NCI-H460 (cell line): ENCODE results near the gene ENSA. TPM values are rescaled to one million over a fixed set of nuclear protein-coding genes. Genes with fewer than 3 reads are reported as not detected.
"Not testable (repeated sequence)": the region's sequence is repeated elsewhere in the genome, so short reads cannot be mapped to it uniquely, and the experiment has no call there.

Experiments
- DNase-seq: peaks from one replicate; pipeline ENCODE4 v3.0.0-alpha.2; 2016; ENCODE audit warnings: low read depth; ENCODE audit errors: extremely low read depth
- total RNA-seq: library from RNA; depleted of rRNA; stranded (reverse); fragments of >200 nt; shearing (Covaris generic); gene quantifications from 2 replicates; pipeline ENCODE4 v1.2.3, GENCODE V29; 2014

The ENSA gene
- total RNA-seq, 1 experiment from 2014 or later, result 128 TPM

GRCh38 chr1:150582371-150582770 lies 47.0 kb downstream of the ENSA start:
- no peak for DNase-seq

GRCh38 chr1:150581962-150582361 lies 47.5 kb downstream of the ENSA start:
- not testable (repeated sequence) for DNase-seq

- not testable (repeated sequence) for DNase-seq
Observed at GRCh38 chr1:150581437-150581836, 48.0 kb downstream of the ENSA start.

- not testable (repeated sequence) for DNase-seq
Observed at GRCh38 chr1:150580966-150581365, 48.4 kb downstream of the ENSA start.

GRCh38 chr1:150579945-150580642 lies 49.3 kb downstream of the ENSA start:
- DNase-seq, result no peak

- peak; percentile 99 for DNase-seq
Observed at GRCh38 chr1:150579110-150579944, 50.1 kb downstream of the ENSA start, which contains the start of gene MCL1. MCL1 (minus strand) TSS chr1:150579610; CDS start chr1:150579530, 80 bp downstream.

- DNase-seq, result peak; percentile 86
Observed at GRCh38 chr1:150578272-150579109, 50.9 kb downstream of the ENSA start.

GRCh38 chr1:150577557-150578271 lies 51.7 kb downstream of the ENSA start:
- DNase-seq, result no peak

GRCh38 chr1:150576794-150577556 lies 52.4 kb downstream of the ENSA start:
- DNase-seq, result no peak

GRCh38 chr1:150576367-150576711 lies 53.1 kb downstream of the ENSA start:
- DNase-seq, result no peak

GRCh38 chr1:150575518-150576366 lies 53.7 kb downstream of the ENSA start:
- no peak for DNase-seq

- no peak for DNase-seq
Observed at GRCh38 chr1:150575072-150575489, 54.3 kb downstream of the ENSA start.

GRCh38 chr1:150574260-150575071 lies 54.9 kb downstream of the ENSA start:
- DNase-seq, result no peak

GRCh38 chr1:150573648-150574071 lies 55.8 kb downstream of the ENSA start:
- DNase-seq, result not testable (repeated sequence)

- DNase-seq, result no peak
Observed at GRCh38 chr1:150572918-150573647, 56.3 kb downstream of the ENSA start.
